ENCODE results near the gene ITIH5. TPM values are rescaled to one million over a fixed set of nuclear protein-coding genes. Genes with fewer than 3 reads are reported as not detected.

Gene ITIH5
- total and polyA plus RNA-seq, 2 of the 13 experiments (the other 11 are each of a cell fraction or from before 2014, with no cell fraction given) = 4.7 to 8.9 TPM

- in situ Hi-C loops (cut with HindIII; ENCODE audit: extremely low pct_ligation_motif_present, low pct_unique_long_range_greater_than_20kb) (no loop called here), intact Hi-C loops (cut with micrococcal nuclease; ENCODE audit: unreplicated experiment) (no loop called here)
- TF ChIP-seq HCFC1 (IDR thresholded peaks at IDR 0.05; ENCODE audit: low read depth, low read length) (no peak), ELF1 (CRISPR knock-in tag; IDR thresholded peaks at IDR 0.05) (no peak), SP1 (IDR thresholded peaks at IDR 0.05) (no peak), SP1 (CRISPR knock-in tag; IDR thresholded peaks at IDR 0.05) (no peak), ZNF331 (CRISPR knock-in tag; IDR thresholded peaks at IDR 0.05) (no peak)
- TF ChIP-seq, protein P1, sequence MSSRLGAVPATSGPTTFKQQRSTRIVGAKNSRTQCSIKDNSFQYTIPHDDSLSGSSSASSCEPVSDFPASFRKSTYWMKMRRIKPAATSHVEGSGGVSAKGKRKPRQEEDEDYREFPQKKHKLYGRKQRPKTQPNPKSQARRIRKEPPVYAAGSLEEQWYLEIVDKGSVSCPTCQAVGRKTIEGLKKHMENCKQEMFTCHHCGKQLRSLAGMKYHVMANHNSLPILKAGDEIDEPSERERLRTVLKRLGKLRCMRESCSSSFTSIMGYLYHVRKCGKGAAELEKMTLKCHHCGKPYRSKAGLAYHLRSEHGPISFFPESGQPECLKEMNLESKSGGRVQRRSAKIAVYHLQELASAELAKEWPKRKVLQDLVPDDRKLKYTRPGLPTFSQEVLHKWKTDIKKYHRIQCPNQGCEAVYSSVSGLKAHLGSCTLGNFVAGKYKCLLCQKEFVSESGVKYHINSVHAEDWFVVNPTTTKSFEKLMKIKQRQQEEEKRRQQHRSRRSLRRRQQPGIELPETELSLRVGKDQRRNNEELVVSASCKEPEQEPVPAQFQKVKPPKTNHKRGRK (CRISPR knock-in tag; IDR thresholded peaks at IDR 0.05) = no peak
- TF ChIP-seq, protein P2, sequence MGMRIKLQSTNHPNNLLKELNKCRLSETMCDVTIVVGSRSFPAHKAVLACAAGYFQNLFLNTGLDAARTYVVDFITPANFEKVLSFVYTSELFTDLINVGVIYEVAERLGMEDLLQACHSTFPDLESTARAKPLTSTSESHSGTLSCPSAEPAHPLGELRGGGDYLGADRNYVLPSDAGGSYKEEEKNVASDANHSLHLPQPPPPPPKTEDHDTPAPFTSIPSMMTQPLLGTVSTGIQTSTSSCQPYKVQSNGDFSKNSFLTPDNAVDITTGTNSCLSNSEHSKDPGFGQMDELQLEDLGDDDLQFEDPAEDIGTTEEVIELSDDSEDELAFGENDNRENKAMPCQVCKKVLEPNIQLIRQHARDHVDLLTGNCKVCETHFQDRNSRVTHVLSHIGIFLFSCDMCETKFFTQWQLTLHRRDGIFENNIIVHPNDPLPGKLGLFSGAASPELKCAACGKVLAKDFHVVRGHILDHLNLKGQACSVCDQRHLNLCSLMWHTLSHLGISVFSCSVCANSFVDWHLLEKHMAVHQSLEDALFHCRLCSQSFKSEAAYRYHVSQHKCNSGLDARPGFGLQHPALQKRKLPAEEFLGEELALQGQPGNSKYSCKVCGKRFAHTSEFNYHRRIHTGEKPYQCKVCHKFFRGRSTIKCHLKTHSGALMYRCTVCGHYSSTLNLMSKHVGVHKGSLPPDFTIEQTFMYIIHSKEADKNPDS (CRISPR knock-in tag; IDR thresholded peaks at IDR 0.05) = no peak
- TF ChIP-seq, protein P3, sequence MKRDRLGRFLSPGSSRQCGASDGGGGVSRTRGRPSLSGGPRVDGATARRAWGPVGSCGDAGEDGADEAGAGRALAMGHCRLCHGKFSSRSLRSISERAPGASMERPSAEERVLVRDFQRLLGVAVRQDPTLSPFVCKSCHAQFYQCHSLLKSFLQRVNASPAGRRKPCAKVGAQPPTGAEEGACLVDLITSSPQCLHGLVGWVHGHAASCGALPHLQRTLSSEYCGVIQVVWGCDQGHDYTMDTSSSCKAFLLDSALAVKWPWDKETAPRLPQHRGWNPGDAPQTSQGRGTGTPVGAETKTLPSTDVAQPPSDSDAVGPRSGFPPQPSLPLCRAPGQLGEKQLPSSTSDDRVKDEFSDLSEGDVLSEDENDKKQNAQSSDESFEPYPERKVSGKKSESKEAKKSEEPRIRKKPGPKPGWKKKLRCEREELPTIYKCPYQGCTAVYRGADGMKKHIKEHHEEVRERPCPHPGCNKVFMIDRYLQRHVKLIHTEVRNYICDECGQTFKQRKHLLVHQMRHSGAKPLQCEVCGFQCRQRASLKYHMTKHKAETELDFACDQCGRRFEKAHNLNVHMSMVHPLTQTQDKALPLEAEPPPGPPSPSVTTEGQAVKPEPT (CRISPR knock-in tag; IDR thresholded peaks at IDR 0.05; ENCODE audit: low read depth) = no peak
- no peaks in the 10 kb centered on the region for H3K79me2 ChIP-seq (ENCODE audit: insufficient read depth, low read length)
- no peak overlapping the region for H3K4me2 ChIP-seq (ENCODE audit: low read depth, low read length)
- ChIA-PET POLR2A (no interaction called here), CTCF (ENCODE audit: low intra/inter-chr PET ratio, low total read pairs) (no interaction called here)
- no peak overlapping the region for H3K4me3 ChIP-seq (replicated peaks in 1 of 3; ENCODE audit: insufficient read depth in 1 of 3, low read depth in 2 of 3, low read length in 3 of 3)
- FAIRE-seq = no peak
- no peaks in the 10 kb centered on the region for H3K27me3 ChIP-seq (ENCODE audit: control insufficient read depth in 1 of 2, insufficient read depth in 2 of 2, low read length in 2 of 2)
- 55% methylated on average over 3 of the region's 3 CpGs for WGBS (ENCODE audit: low lambda C conversion rate)
- H3K36me3 ChIP-seq (replicated peaks in 1 of 2; ENCODE audit: control insufficient read depth in 1 of 2, insufficient read depth in 2 of 2, low read length in 2 of 2) = no peaks in the 10 kb centered on the region
- peaks cover 52% of the 10 kb centered on the region for H3K4me1 ChIP-seq (ENCODE audit: insufficient read depth, low read length)
- no peak overlapping the region for H3K9ac ChIP-seq (ENCODE audit: insufficient read depth, low read depth, low read length)
- no peak for DNase-seq (ENCODE audit: low spot score)
- no peak overlapping the region for H2AFZ ChIP-seq (ENCODE audit: low read length)
- no peak for ATAC-seq
- BruUV-seq (replicated peaks) = no TSS peak
- no peaks in the 10 kb centered on the region for H3K9me3 ChIP-seq (ENCODE audit: low read length)
- H3K27ac ChIP-seq (ENCODE audit: extremely low read length, insufficient read depth, low read length) = no peak overlapping the region
- no peaks in the 10 kb centered on the region for H4K20me1 ChIP-seq (ENCODE audit: insufficient read depth, low read length)
Observed at GRCh38 chr10:7537126-7537525, 129.6 kb downstream of the ITIH5 start.
